Peyer's patch (tissue), 4 donors: ENCODE data around the gene PDCD6IP. TPM values are rescaled to one million over a fixed set of nuclear protein-coding genes. Genes with fewer than 3 reads are reported as not detected.

Experiments
- DNase-seq, 3 donors: peaks; one replicate each; pipeline ENCODE4 v3.0.0-alpha.2; 2017 to 2019
- H3K27ac ChIP-seq, 4 donors: fragments of 200-600 bp; sonication (generic); one replicate each; pipeline ENCODE4 v1.5.1; 2016 to 2019
- H3K27me3 ChIP-seq, 2 donors: fragments of 200-600 bp; sonication (generic); one replicate each; pipeline ENCODE4 v1.5.1; 2019
- H3K36me3 ChIP-seq, 3 donors: fragments of 200-600 bp; sonication (generic); one replicate each; pipeline ENCODE4 v1.5.1; 2016 to 2019
- H3K4me1 ChIP-seq, 4 donors: fragments of 200-600 bp; sonication (generic); one replicate each; pipeline ENCODE4 v1.5.1; 2016 to 2019
- H3K4me3 ChIP-seq, 4 donors: fragments of 200-600 bp; sonication (generic); 1 replicate in 3 of 4; 2 replicates in 1 of 4; pipeline ENCODE4 v1.5.1; 2016 to 2019; ENCODE audit warnings: mild to moderate bottlenecking in 1 of 4
- H3K9me3 ChIP-seq, 4 donors: fragments of 200-600 bp; sonication (generic); one replicate each; pipeline ENCODE4 v1.5.1; 2016 to 2019; ENCODE audit warnings: mild to moderate bottlenecking in 1 of 4
- CTCF ChIP-seq, 6 experiments: fragments of 450-650 bp in 4 of 6; fragments of 200-600 bp in 2 of 6; sonication (generic) in 1 of 6; IDR thresholded peaks; one replicate each; pipeline ENCODE4 v1.5.1; 2017 to 2019; ENCODE audit warnings: antibody characterized with exemption in 6 of 6, mild to moderate bottlenecking in 3 of 6, moderate library complexity in 1 of 6
- POLR2A ChIP-seq, 2 donors: fragments of 450-650 bp; IDR thresholded peaks; one replicate each; pipeline ENCODE4 v1.5.1; 2017; ENCODE audit warnings: antibody characterized with exemption in 2 of 2, mild to moderate bottlenecking in 2 of 2, moderate library complexity in 2 of 2
- total RNA-seq, 4 donors: library from RNA; depleted of rRNA; stranded (reverse); fragments of >200 nt; gene quantifications; one replicate each; pipeline ENCODE4 v1.1.0, GENCODE V29; 2016

PDCD6IP gene
- total RNA-seq, 4 donors from 2014 or later, result 49.5 to 151 (median 136) TPM

DNA sequence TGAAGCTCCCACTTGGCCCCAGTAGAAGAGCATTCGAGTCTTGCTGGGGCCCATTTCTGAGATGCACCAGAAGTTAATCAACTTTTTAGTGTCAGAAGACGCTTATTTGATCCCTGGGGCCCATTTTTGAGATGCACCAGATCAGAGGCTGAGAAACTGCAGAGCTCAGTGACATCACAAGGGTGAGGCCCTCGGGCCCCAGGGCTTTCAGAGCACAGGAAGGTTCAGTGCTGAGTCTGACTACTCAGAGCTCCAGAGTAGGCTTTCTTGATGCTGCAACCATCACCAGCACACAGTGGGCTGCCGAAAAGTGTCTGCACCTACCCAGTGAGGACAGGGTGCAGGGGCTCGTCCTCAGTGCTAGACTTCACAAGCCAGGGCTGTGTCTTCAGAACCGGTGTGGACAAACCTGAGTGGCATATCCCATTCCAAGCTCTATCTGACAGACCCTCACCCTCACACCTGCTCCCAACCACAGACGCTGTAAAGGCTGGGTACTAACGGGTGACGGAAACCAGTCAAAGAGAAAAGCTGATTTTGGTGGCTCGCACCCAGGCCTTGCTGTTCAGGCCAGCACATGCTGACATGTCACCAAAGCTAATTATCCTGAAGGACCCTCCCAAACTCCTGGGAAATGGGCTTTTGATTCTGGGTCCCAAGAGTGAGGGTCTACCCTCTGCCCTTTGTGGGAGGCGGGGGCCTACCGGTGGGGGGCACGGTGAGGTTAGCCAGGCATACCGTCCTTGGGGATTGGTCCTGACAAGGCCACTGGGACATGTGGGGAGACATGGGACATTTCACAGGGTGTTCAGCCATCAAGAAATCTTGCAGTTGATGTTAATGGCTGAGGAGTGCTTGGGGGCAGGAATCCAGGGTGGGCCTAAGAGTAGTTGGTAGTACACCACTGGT, 83.0 kb downstream of the PDCD6IP start:
- H3K4me3 ChIP-seq, result no peak overlapping the region
- no peak for DNase-seq
- no peaks in the 10 kb centered on the region for H3K4me1 ChIP-seq
- H3K36me3 ChIP-seq, result no peaks in the 10 kb centered on the region
- no peaks in the 10 kb centered on the region for H3K9me3 ChIP-seq
- no peak overlapping the region for H3K27ac ChIP-seq
- H3K27me3 ChIP-seq, result no peaks in the 10 kb centered on the region
- TF ChIP-seq CTCF (IDR thresholded peaks at IDR 0.05) (no peak), POLR2A (IDR thresholded peaks at IDR 0.05) (no peak)

DNA sequence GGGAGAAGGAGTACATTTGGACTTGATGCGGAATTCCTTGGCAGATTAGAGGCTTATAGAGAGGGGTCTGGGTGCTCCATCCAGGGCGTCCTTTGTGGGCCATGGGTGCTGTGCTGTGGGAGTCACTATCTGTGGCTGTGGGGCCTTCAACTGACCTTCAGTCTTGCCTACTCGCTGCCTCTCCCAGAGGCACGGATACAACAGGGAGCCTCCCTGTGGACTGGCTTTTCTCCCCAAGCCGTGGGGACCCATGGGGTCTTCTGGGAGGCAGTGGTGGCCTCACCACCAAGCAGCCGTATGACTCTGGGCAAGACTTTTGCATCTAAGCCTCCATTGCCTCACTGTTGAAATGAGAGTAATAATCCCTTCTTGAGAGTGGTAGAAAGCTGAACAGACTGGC, 83.9 kb downstream of the PDCD6IP start:
- H3K9me3 ChIP-seq, result no peaks in the 10 kb centered on the region
- H3K27ac ChIP-seq, result no peak overlapping the region
- H3K4me3 ChIP-seq, result no peak overlapping the region
- no peak for DNase-seq
- no peak for TF ChIP-seq CTCF (IDR thresholded peaks at IDR 0.05)
- TF ChIP-seq POLR2A (IDR thresholded peaks at IDR 0.05), result no peak
- no peaks in the 10 kb centered on the region for H3K4me1 ChIP-seq
- H3K36me3 ChIP-seq, result no peaks in the 10 kb centered on the region
- no peaks in the 10 kb centered on the region for H3K27me3 ChIP-seq

- DNase-seq, result no peak
- no peaks in the 10 kb centered on the region for H3K4me1 ChIP-seq
- H3K9me3 ChIP-seq, result no peaks in the 10 kb centered on the region
- H3K4me3 ChIP-seq, result no peak overlapping the region
- H3K27me3 ChIP-seq, result no peaks in the 10 kb centered on the region
- TF ChIP-seq CTCF (IDR thresholded peaks at IDR 0.05), result peak; percentile 75 to 87 (median 82)
- no peak for TF ChIP-seq POLR2A (IDR thresholded peaks at IDR 0.05)
- no peaks in the 10 kb centered on the region for H3K36me3 ChIP-seq
- no peak overlapping the region for H3K27ac ChIP-seq
Observed at GRCh38 chr3:33883538-33883950, 85.1 kb downstream of the PDCD6IP start.

GRCh38 chr3:33883951-33884561, 85.6 kb downstream of the PDCD6IP start:
- DNase-seq, result no peak
- H3K36me3 ChIP-seq, result no peaks in the 10 kb centered on the region

GRCh38 chr3:33884701-33885100, 86.3 kb downstream of the PDCD6IP start:
- no peak overlapping the region for H3K27ac ChIP-seq

More at GRCh38 chr3:33883951-33884561, 85.6 kb downstream of the PDCD6IP start:
- TF ChIP-seq POLR2A (IDR thresholded peaks at IDR 0.05), result no peak
- peak in 1 of 6 experiments; percentile 18 for TF ChIP-seq CTCF (IDR thresholded peaks at IDR 0.05)
- Histone ChIP-seq H3K27ac (no peak overlapping the region), H3K4me3 (no peak overlapping the region), H3K27me3 (no peaks in the 10 kb centered on the region), H3K4me1 (no peaks in the 10 kb centered on the region), H3K9me3 (no peaks in the 10 kb centered on the region)

More at GRCh38 chr3:33884701-33885100, 86.3 kb downstream of the PDCD6IP start:
- Histone ChIP-seq H3K4me3 (no peak overlapping the region), H3K27me3 (no peaks in the 10 kb centered on the region), H3K36me3 (no peaks in the 10 kb centered on the region), H3K4me1 (no peaks in the 10 kb centered on the region), H3K9me3 (no peaks in the 10 kb centered on the region)
- DNase-seq, result no peak
- TF ChIP-seq POLR2A (IDR thresholded peaks at IDR 0.05) (no peak), CTCF (IDR thresholded peaks at IDR 0.05) (no peak)
